CD4-positive, alpha-beta T cell (primary cell): ENCODE data around the gene PYHIN1. TPM values are rescaled to one million over a fixed set of nuclear protein-coding genes. Genes with fewer than 3 reads are reported as not detected.

Experiments used
- ATAC-seq: fragments of 200-7000 bp; cut with Tn5 transposase; one replicate; pipeline ENCODE4 v1.10.0; 2022; ENCODE audit warnings: mild to moderate bottlenecking; ENCODE audit not compliant: poor library complexity
- CTCF ChIA-PET: fragments of 350-600 bp; sonication (Branson Sonifier 250); formaldehyde crosslinking; loops from one replicate; lab custom pipeline; 2021; ENCODE audit warnings: antibody characterized with exemption, inconsistent platforms; lab: Charles Lee
- POLR2A ChIA-PET: fragments of 350-600 bp; sonication (Branson Sonifier 250); formaldehyde crosslinking; loops from one replicate; lab custom pipeline; 2021; ENCODE audit warnings: antibody characterized with exemption, inconsistent platforms; lab: Charles Lee
- DNase-seq, 14 experiments: peaks; one replicate each; pipeline ENCODE4 v3.0.0-alpha.2; 2013 to 2020; ENCODE audit warnings: mixed read lengths in 2 of 14
- H3K27ac ChIP-seq, 2 donors: one replicate each; pipeline versions ENCODE4 v1.5.1 to v1.7.0; 2013; ENCODE audit warnings: low read length in 2 of 2, low read depth in 1 of 2, mild to moderate bottlenecking in 1 of 2
- H3K27me3 ChIP-seq, 2 experiments: 1 replicate in 1 of 2; 2 replicates in 1 of 2; pipeline versions ENCODE4 v1.6.1 to v1.7.0; 2013; ENCODE audit warnings: low read length in 2 of 2, control low read depth in 1 of 2, mild to moderate bottlenecking in 1 of 2, moderate library complexity in 1 of 2; ENCODE audit not compliant: insufficient read depth in 2 of 2, control insufficient read depth in 1 of 2
- H3K36me3 ChIP-seq: one replicate; pipeline ENCODE4 v1.6.1; 2013; ENCODE audit warnings: low read length, control low read depth; ENCODE audit not compliant: insufficient read depth
- H3K4me1 ChIP-seq: one replicate; pipeline ENCODE4 v1.6.1; 2013; ENCODE audit warnings: low read length, control low read depth; ENCODE audit not compliant: insufficient read depth
- H3K4me3 ChIP-seq: one replicate; pipeline ENCODE4 v1.5.1; 2013; ENCODE audit warnings: mild to moderate bottlenecking, low read length, moderate library complexity
- H3K9me3 ChIP-seq, 2 experiments: 1 replicate in 1 of 2; 2 replicates in 1 of 2; pipeline versions ENCODE4 v1.6.1 to v1.7.0; 2013; ENCODE audit warnings: low read length in 2 of 2, mild to moderate bottlenecking in 2 of 2, control low read depth in 1 of 2, moderate library complexity in 1 of 2; ENCODE audit not compliant: control insufficient read depth in 1 of 2, insufficient read depth in 1 of 2
- H3K27ac Mint-ChIP-seq: one replicate; pipeline ENCODE4 v1.8.0; 2020; ENCODE audit warnings: mixed read lengths
- H3K27me3 Mint-ChIP-seq: one replicate; pipeline ENCODE4 v1.8.0; 2021; ENCODE audit warnings: mixed read lengths
- H3K36me3 Mint-ChIP-seq: one replicate; pipeline ENCODE4 v1.8.0; 2021; ENCODE audit warnings: low read depth, mixed read lengths
- H3K4me1 Mint-ChIP-seq: one replicate; pipeline ENCODE4 v1.8.0; 2021; ENCODE audit warnings: low read depth, mixed read lengths
- H3K4me3 Mint-ChIP-seq: one replicate; pipeline ENCODE4 v1.8.0; 2020; ENCODE audit warnings: mild to moderate bottlenecking, mixed read lengths
- H3K9me3 Mint-ChIP-seq: one replicate; pipeline ENCODE4 v1.8.0; 2020; ENCODE audit warnings: mixed read lengths
- CTCF ChIP-seq: fragments of 200-600 bp; IDR thresholded peaks from one replicate; pipeline ENCODE4 v1.8.0; 2022; ENCODE audit warnings: antibody characterized with exemption, mild to moderate bottlenecking
- intact Hi-C, 2 experiments: fragments of 100-400 bp; cut with DNase I in 1 of 2; cut with micrococcal nuclease in 1 of 2; formaldehyde crosslinking; loops; one replicate each; pipeline versions ENCODE4 v1.15.1 to v1.9.0; 2023 to 2025; cut with DNase I, micrococcal nuclease
- total RNA-seq, 174 experiments: library from RNA in 2 of 174; stranded (reverse) in 2 of 174; gene quantifications; one replicate each; pipeline ENCODE4 v1.2.3 and lab custom pipeline; 2021 to 2026

The PYHIN1 gene
- total RNA-seq, 2 experiments from 2014 or later, result 15.2 to 16.2 TPM

- Histone ChIP-seq H3K4me3 (no peak overlapping the region), H3K9me3 (peaks cover 0 to 8% of the 10 kb centered on the region in 2 experiments), H3K27ac (no peak overlapping the region), H3K36me3 (peaks cover 25% of the 10 kb centered on the region), H3K27me3 (no peaks in the 10 kb centered on the region), H3K4me1 (no peaks in the 10 kb centered on the region)
- H3K9me3 Mint-ChIP-seq, result peaks cover 5% of the 10 kb centered on the region
- ATAC-seq, result no peak
- DNase-seq, result no peak
- H3K4me3 Mint-ChIP-seq, result no peak overlapping the region
- H3K27ac Mint-ChIP-seq, result no peak overlapping the region
- H3K36me3 Mint-ChIP-seq, result peaks cover 56% of the 10 kb centered on the region
- no peaks in the 10 kb centered on the region for H3K4me1 Mint-ChIP-seq
- intact Hi-C loops, result no loop called here
- CTCF ChIA-PET, result no interaction called here
- no peak for TF ChIP-seq CTCF
- H3K27me3 Mint-ChIP-seq, result no peaks in the 10 kb centered on the region
- POLR2A ChIA-PET, result no interaction called here
Measured at GRCh38 chr1:158989424-158989823, 58.1 kb downstream of the PYHIN1 start.

GRCh38 chr1:158992787-158993312 lies 61.5 kb downstream of the PYHIN1 start:
- Mint-ChIP-seq H3K36me3 (peaks cover 43% of the 10 kb centered on the region), H3K4me1 (peaks cover 22% of the 10 kb centered on the region), H3K27me3 (no peaks in the 10 kb centered on the region), H3K27ac (no peak overlapping the region), H3K4me3 (no peak overlapping the region), H3K9me3 (peaks cover 7% of the 10 kb centered on the region)
- ChIA-PET CTCF (no interaction called here), POLR2A (no interaction called here)
- peaks cover 0 to 8% of the 10 kb centered on the region in 2 experiments for H3K9me3 ChIP-seq
- TF ChIP-seq CTCF, result no peak
- peaks cover 22% of the 10 kb centered on the region for H3K36me3 ChIP-seq
- H3K27ac ChIP-seq, result no peak overlapping the region
- no peaks in the 10 kb centered on the region for H3K27me3 ChIP-seq
- intact Hi-C loops, result loop anchor here in 1 of 2 experiments (10.0 kb wide), 1 partner anchor 1028 kb away; no protein-coding TSS in a partner anchor
- no peak for DNase-seq
- no peak overlapping the region for H3K4me3 ChIP-seq
- peaks cover 7% of the 10 kb centered on the region for H3K4me1 ChIP-seq
- ATAC-seq, result no peak

- TF ChIP-seq CTCF, result no peak
- intact Hi-C loops, result loop anchor here (5.0 to 10.0 kb wide), 3 partner anchors 65 to 1032 kb away; partner anchors contain the start of gene PYHIN1 (in 1 of the 2)
- Mint-ChIP-seq H3K4me1 (peaks cover 32% of the 10 kb centered on the region), H3K27me3 (no peaks in the 10 kb centered on the region), H3K27ac (peak overlapping the region; percentile 56), H3K4me3 (no peak overlapping the region), H3K36me3 (peaks cover 15% of the 10 kb centered on the region), H3K9me3 (peaks cover 7% of the 10 kb centered on the region)
- ATAC-seq, result no peak
- Histone ChIP-seq H3K4me3 (no peak overlapping the region), H3K9me3 (peaks cover 0 to 5% of the 10 kb centered on the region in 2 experiments), H3K36me3 (peaks cover 14% of the 10 kb centered on the region), H3K4me1 (peaks cover 7% of the 10 kb centered on the region), H3K27ac (no peak overlapping the region), H3K27me3 (no peaks in the 10 kb centered on the region)
- POLR2A ChIA-PET, result interaction anchor here (2.4 kb wide), 1 partner anchor 11 kb away, joined by 11 read pairs; no protein-coding TSS in a partner anchor
- CTCF ChIA-PET, result no interaction called here
- no peak for DNase-seq
Measured at GRCh38 chr1:158996998-158997397, 65.6 kb downstream of the PYHIN1 start.
